Head of caudate nucleus (tissue), 42 donors: ENCODE results near the gene GAL.

Experiments used
- DNase-seq, 42 donors: peaks; one replicate each; pipeline versions ENCODE4 v3.0.0 to v3.0.0-alpha.2; 2020 to 2021; ENCODE audit warnings: mixed read lengths in 7 of 42
- intact Hi-C: fragments of 100-400 bp; cut with DNase I; formaldehyde crosslinking; loops from one replicate; pipeline ENCODE4 v1.15.0; 2022

GAL gene

DNA sequence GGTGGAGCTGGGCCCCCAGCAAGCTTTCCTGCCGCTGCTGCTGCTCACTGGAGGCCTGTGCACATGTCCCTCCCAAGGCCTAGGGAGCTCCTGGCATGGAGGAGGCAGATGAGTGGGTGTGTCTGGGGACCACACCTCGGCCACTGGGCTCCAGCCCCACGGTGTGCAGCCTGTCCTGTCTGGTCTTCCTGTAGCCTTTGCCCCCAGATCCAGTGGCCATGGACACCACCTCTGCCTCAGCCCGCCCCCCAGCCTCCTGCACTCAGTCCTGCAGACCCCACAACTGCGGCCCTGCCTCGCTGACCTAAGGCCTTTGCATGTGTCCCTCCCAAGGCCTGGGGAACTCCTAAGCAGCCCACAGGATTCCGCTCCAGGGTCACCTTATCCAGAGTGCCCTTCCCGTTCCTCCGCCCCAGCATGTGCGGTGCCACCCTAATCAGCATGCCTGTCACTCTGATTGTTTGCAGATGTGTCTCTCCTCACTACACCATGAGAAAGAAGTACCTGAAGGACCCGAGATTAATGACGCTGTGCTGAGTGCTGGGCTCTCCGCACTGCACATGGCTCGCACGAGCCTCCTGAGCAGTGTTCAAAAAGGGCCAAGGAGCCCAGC, 8.6 kb downstream of the GAL start:
- intact Hi-C loops, result no loop called here
- DNase-seq, result no peak

DNA sequence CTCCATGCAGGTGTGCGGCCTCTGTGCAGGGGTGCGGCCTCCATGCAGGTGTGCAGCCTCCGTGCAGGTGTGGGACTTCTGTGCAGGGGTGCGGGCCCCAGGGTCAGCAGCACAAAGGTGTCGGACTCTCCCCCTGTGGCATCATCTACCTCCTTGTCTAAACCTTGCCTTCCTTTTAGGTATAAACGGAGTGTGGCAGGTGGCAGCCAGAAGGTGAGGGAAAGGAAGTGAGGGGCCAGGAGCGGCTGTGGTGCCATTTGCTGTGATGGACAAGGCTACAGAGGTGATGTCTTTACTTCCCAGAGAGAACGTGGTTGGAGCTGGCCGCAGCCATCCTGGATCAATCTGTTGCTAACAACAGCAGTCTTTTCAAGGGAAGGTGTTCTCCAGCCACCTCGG, 9.1 kb downstream of the GAL start:
- intact Hi-C loops, result no loop called here
- DNase-seq, result peak in 1 of 42 donors; percentile 27

DNA sequence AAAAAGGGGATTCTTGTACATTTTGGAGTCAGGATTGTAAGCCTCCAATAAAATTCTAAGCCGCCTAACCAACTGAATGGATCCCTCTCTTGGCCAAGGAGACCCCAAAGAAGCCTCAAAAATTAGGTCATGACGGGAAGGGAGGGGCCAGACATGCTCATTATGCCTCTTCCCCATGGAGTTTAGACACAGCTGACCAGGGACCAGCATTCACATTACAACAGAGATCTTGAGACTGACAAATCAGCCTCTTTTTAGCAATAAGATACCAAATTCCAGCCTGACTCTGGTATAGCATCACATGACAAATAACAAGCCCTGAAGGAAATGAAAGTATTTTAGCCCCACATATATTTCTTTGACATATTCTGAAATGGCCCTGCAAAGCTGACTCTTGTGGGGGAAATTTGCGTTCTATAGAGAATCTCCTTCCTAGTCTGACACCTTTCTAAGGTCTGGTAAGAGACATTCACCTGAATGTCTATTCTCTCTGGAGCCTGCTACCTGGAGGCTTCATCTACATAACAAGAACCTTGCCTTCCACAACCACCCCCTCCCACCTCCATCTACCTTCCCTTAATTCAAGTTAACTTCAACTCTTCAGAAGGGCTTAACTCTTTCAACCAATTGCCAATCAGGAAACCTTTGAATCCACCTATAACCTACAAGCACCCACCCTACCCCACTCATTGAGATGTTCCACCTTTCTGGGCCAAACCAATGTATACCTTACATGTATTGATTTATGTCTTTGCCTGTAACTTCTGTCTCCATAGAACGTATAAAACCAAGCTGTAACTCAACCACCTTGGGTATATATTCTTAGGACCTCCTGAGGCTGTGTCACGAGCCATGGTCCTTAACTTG, 10.3 kb downstream of the GAL start:
- intact Hi-C loops, result no loop called here

DNA sequence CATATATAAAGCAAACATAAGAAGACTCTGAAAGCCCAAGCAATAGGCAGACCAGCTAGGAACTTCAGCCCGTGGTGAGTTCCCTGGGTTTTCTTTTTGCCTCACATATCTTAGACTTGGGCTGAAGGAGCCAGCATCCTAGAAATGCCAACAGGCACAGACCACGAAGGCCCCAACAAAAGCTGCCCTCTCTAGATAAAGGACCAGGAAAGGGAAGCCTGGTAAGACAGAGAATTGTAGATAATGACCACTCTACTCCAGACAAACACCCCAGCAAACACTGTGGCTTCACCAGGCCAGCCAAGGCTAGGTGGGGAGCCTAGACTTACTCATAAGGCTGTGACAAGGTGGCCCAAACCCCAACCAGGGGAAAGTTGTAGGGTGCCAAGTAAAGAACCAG, 11.2 kb downstream of the GAL start:
- intact Hi-C loops, result no loop called here
- DNase-seq, result no peak

More for the DNA sequence above, 10.3 kb downstream of the GAL start:
- DNase-seq, result no peak

DNA sequence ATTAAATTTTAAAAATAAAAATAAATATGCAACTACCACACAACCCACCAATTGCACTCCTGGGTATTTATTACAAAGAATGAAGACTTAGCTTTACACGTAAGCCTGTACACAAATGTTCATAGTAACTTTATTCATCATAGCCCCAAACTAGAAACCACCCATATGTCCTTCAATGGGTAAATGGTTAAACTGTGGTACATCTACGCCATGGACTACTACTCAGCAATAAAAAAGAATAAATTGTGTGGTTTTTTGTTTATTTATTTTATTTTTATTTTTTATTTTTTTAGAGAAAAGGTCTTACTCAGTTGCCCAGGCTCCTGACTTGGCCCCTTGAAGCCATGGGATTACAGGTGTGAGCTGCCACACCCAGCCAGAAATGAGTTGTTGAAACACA, 14.6 kb downstream of the GAL start:
- peak in 1 of 42 donors; percentile 7 for DNase-seq
- intact Hi-C loops, result no loop called here

DNA sequence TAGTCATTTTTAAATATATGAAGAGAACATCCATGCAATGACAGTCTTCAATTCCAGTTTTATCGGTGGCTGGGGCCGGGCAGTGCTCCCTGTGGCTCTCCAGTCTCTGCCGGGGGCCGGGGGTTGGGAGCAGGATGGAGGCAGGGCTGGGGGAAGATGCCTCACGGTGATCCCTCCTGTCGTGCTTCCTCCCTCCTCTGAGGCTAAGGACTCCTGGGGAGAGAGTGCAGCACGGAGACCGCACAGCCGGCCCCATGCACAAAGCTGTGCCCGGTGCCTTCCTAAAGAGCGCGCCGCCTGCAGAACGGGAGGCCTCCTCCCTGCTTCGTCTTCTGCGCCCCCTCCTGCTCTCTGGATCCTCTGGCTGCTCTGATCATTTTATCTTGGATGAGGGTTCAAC, 20.5 kb downstream of the GAL start:
- no peak for DNase-seq
- intact Hi-C loops, result no loop called here

DNA sequence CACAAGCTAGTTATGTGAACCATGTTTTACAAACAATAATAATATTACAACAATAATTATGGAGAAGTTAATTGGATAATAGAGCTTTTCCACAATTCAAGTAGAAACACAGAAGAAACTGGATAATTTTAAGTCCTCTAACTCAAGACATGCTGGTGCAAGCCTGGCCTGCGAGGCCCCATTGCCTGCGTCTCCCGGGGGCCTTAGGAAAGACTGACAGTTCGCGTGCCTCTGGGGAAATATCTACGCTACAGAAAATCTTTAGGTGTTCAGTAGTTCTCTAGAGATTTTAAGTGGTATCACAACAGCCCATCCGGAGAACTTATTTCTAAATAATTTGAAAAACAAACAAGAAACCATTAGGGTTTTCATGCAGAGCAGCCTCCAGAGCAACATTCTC, 23.2 kb downstream of the GAL start:
- DNase-seq, result no peak
- intact Hi-C loops, result no loop called here

DNA sequence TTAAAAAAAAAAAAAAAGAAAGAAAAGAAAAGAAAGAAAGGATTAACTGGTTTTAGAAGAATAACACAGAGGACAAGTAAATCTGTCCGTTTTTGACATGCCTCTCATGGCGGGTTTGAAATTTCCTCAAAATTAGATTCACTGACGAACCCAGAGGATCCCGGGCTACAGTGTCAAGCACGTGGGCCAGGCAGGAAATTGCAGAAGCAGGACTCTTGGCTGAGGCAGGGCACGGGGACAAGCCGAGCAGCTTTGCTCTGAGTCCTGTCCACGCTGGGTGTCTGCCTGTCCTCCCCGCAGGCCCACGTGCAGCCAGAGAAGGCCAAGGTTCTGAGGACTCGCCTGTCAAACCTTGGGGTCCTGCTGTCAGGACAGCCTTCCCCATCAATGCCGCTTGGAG, 24.7 kb downstream of the GAL start:
- no peak for DNase-seq
- intact Hi-C loops, result no loop called here

DNA sequence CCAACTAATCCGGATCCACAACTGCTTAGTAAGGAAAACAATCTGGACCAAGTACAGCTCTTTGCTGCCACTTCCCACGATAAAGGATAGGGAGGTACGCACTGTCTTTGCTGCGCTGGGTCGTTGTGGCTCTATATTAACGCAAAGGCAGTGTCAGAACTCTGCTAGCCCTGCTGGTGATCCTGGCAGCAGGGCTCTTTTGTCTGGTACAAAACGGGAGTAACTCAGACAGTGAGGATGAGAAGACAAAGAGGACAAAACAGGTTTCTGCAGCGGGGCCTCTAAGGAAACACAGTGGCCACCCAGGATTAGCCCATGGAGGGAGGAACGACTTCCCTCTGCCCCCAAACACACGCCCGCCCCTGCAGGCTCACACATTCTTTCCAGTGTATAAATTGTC, 26.1 kb downstream of the GAL start:
- intact Hi-C loops, result no loop called here
- DNase-seq, result no peak

DNA sequence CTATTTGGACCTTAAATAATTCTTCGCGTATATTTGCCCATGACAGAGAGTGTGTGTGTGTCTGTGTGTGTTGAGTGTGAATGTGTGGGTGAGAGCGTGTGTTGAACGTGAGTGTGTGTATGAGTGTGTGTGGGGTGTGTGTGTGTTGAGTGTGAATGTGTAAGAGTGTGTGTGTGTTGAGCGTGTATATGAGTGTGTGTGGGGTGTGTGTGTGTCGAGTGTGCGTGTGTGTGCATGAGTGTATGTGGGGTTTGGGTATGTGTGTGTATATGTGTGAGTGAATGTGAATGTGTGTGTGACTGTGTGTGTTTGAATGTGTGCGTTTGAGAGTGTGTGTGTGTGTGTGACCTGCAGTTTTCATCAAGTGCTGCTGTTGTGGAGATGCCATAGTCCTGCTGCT, 26.8 kb downstream of the GAL start:
- intact Hi-C loops, result no loop called here
- DNase-seq, result no peak

DNA sequence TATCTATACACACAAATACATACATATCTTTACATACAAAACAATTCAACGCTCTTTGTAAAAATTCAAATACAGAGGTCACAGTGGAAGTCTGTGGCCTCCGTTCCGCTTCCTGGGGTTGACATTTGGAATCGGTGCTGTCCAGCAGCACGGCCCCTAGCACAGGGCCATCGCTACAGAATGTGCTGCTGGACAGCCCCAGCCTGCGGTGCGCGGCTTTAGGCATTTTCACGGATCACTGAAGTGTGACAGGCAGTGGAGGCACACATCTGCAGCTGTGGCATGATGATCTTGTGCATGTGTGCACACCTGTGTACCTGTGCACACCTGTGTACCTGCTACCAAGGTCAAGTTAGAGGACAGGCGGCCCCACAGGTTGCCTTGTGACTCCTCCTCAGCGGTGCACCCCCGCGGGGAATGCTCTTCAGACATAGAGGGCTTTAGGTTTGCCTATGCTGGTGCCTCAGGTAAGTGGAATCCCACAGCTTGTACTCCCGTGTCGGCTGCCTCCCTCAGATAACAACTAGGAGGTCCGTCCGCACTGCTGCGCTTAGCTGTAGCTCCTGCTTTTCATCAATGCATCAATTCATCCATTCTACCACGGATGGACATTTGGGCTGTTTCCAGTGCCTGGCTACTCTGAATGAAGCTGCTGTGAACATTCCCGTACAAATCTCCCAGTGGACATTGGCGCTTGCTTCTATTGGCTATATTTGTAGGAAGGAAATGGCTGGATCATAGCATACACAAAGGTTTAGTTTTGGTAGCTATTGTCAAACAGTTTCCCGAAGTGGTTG, 29.9 kb downstream of the GAL start:
- intact Hi-C loops, result no loop called here
- DNase-seq, result peak in 13 of 42 donors; percentile 14 to 60 (median 25)

DNA sequence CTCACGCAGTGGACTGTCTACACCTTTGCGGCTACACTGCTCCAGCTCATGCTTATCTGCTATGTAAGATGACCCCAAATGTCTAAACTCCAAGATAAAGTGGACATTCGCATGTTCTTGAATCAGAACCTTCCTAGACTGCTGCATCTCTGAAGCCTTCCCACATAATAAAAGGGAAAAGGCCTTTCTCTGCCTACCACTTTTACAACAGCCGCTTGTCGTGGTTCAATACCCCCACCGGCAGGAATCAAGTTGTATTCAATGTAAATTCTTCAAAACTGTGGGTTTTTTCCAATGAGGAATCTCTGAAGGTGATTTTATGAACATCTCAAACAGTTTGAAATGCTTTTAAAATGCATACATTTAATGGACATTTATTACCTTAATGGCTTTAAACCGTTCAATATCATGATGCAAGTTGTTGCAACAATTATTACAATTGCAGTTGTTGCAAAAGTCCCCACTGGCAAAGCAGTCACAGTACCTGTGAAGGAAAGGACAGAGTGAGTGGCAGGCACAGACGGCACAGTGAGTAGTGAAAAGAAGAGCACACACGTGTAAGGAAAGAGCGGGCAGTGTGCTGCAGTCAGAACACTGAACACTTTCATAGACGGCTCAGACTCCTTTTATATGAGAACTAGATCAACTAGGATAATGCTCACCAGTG, 31.2 kb downstream of the GAL start:
- intact Hi-C loops, result no loop called here
- DNase-seq, result no peak

DNA sequence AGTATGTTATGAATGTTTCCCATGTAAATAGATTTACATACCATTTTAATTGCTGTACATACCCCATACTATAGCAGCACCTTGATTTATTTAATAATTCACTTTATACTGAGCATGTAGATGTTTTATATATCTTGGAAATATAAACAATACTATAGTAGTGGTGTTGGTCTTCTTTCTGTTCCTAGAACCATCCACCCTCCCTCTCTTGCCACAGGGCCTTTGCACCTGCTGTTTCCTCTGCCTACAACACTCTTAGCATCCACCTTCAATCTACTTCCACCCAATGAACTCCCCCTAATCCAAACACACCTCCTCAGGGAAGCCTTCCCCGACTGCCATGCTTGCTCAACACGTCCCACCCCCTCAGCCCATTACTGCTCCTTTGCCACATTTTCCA, 36.7 kb downstream of the GAL start:
- DNase-seq, result no peak
- intact Hi-C loops, result no loop called here

DNA sequence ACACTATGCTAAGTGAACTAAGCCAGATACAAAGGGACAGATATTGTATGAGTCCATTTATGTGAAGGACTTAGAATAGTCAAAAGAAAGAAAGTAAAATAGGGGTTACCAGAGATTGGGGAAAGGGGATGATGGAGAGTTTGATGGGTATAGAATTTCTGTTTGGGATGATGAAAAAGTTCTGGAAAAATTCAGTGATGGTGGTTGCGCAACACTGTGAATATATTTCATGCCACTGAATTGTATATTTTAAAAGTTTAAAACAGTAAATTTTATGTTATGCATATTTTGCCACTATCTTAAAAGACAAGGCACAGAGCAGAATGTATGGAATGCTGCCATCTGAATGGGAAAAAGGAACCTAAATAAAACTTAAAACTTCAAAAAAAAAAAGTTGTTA, 37.8 kb downstream of the GAL start:
- DNase-seq, result no peak
- intact Hi-C loops, result no loop called here

DNA sequence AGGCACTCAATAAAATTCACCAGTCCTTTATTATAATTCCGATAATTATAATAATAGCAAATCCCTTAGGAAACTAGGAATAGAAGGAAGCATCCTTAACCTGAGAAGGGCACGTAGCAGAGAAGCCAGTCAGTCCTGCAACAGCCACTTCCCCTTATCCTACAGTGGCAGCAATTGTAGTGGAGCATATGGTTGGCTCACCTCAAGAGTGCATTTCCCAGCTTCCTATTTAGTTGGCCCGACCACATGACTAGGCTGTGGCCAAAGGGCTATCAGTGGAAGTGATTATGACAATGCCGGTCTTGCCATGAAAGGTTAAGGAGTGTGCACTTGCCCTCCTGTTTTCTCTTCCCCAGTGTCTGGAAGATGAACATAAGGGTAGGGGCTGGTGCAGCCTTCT, 39.9 kb downstream of the GAL start:
- intact Hi-C loops, result no loop called here
- no peak for DNase-seq

DNA sequence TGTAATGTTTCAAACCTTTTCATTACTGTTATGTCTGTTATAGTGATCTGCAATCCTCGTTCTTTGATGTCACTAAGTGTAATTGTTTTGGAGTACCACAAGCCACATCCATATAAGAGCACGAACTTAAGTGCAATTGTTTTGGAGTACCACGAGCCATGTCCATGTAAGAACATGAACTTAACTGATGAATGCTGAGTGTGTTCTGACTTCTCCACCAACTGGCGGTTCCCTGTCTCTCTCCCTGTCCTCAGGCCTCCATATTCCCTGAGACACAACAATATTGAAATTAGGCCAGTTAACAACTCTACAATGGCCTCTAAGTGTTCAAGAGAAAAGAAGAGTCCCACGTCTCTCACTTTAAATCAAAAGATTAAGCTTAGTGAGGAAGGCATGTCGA, 43.4 kb downstream of the GAL start:
- intact Hi-C loops, result no loop called here
- peak in 1 of 42 donors; percentile 12 for DNase-seq

DNA sequence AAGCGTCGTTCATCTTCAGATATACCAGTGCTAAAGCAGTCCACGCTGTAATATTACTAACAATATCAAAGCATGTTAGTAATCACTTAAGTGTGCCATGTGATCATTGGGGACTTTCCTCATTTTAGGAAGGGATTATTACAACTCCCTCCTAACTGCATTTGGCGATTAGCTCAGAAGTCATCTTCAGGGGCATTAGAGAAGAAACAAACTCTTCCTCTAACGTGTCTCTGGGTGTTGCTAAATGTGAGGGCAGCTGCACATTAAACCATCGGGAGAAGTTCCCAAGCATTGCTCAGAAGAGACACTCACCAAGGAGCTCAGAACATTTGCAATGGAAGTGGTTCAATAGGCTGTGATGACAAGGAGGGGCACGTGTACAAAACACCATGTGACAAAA, 49.8 kb downstream of the GAL start:
- intact Hi-C loops, result no loop called here
- DNase-seq, result no peak

DNA sequence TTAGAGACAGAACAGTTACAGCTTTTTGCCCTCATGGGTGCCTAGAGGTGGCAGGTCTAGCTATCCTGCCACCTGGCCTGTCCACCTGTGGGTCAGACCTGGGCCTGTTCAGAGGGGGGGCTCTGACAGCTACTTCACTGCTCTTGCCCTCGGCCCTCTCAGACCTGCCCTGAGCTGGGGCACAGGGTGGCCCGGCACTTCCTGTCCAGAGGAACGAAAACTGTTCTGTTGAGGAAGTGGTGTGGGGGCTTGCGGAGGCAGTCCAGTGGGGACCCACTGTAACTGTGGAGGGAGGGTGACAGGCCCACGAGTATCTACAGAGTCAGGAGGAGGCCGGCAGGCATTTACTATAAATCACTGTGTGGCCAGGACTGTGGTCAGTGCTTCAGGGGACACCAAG, 50.8 kb downstream of the GAL start:
- no peak for DNase-seq
- intact Hi-C loops, result no loop called here

DNA sequence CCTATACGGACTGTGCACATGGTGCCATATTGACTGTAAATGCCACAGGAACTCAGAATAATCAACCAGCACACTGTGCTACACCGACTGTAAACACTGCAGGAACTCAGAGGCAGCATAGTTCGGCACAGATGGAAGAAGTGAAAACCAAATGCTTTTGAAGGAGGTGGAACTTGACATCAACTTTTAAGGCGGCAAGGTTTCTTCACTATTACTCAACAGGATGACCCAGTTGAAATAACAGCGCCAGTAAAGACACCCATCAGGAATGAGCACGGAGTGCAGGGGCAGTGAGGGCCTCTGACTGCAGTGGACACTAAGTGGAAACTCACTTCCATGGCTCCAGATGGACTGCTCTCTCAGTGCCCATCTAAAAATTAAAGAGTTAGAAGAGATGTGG, 51.3 kb downstream of the GAL start:
- intact Hi-C loops, result no loop called here
- DNase-seq, result no peak
